Measurements from ENCODE around the gene JUND.

DNA sequence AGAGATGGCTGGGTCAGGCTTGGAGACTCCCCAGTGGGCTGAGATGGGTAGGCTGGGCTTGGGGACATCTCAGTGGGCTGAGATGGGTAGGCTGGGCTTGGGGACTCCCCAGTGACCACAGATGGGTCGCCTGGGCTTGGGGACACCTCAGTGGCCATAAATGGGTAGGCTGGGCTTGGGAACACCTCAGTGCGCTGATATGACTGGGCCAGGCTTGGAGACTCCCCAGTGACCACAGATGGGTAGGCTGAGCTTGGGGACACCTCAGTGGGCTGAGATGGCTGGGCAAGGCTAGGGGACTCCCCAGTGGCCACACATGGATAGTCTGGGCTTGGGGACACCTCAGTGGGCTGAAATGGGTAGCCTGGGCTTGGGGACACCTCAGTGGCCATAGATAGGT is 19.9 kb downstream of the JUND start:
- TF ChIP-seq, protein P1, sequence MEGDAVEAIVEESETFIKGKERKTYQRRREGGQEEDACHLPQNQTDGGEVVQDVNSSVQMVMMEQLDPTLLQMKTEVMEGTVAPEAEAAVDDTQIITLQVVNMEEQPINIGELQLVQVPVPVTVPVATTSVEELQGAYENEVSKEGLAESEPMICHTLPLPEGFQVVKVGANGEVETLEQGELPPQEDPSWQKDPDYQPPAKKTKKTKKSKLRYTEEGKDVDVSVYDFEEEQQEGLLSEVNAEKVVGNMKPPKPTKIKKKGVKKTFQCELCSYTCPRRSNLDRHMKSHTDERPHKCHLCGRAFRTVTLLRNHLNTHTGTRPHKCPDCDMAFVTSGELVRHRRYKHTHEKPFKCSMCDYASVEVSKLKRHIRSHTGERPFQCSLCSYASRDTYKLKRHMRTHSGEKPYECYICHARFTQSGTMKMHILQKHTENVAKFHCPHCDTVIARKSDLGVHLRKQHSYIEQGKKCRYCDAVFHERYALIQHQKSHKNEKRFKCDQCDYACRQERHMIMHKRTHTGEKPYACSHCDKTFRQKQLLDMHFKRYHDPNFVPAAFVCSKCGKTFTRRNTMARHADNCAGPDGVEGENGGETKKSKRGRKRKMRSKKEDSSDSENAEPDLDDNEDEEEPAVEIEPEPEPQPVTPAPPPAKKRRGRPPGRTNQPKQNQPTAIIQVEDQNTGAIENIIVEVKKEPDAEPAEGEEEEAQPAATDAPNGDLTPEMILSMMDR (optimal IDR thresholded peaks at IDR 0.05 in 1 of 3, IDR thresholded peaks at IDR 0.05 in 1 of 3, conservative IDR thresholded peaks at IDR 0.05 in 1 of 3; ENCODE audit: extremely low read depth in 1 of 3, insufficient read depth in 2 of 3, low read length in 3 of 3): no peak
- TF ChIP-seq EZH2 (IDR thresholded peaks at IDR 0.05; ENCODE audit: low read length): no peak
